K562 (cell line): Measurements from ENCODE around the gene ANKS1A. TPM values are rescaled to one million over a fixed set of nuclear protein-coding genes. Genes with fewer than 3 reads are reported as not detected.

ENCODE experiments used
- ATAC-seq: fragments of 200-7000 bp; cut with Tn5 transposase; 3 replicates; pipeline ENCODE4 v1.9.1; 2020; ENCODE audit warnings: moderate library complexity
- BruUV-seq: library from RNA; stranded (reverse); fragments of 400-500 nt; replicated peaks from 2 replicates; lab custom pipeline; 2021; lab: Mats Ljungman, UMichigan
- CTCF ChIA-PET: fragments of 300-600 bp; formaldehyde crosslinking; extraction: SDS; loops from one replicate; lab custom pipeline; 2021; ENCODE audit warnings: low intra/inter-chr PET ratio; lab: Yijun Ruan, JAX
- POLR2A ChIA-PET: fragments of 300-600, 350-650 bp; sonication (Branson Sonifier 250); formaldehyde crosslinking; extraction: SDS; loops from one replicate; lab custom pipeline; 2021; ENCODE audit warnings: antibody characterized with exemption, inconsistent platforms; lab: Yijun Ruan, JAX
- DNase-seq, 4 experiments: peaks; one replicate each; pipeline versions ENCODE4 v3.0.0 to v3.0.0-alpha.2; 2011 to 2018; ENCODE audit warnings: low spot score in 3 of 4, mixed read lengths in 3 of 4; ENCODE audit errors: extremely low read depth in 1 of 4
- FAIRE-seq: peaks from 2 replicates; lab custom pipeline; 2011; peaks lifted over from hg19 to GRCh38; lab: Jason Lieb, UNC
- H2AFZ ChIP-seq: 2 replicates; pipeline ENCODE4 v1.6.0; 2011; ENCODE audit warnings: low read depth, low read length, control low read depth, inconsistent platforms
- H3K27ac ChIP-seq: fragments of 200-600 bp; 3 replicates; pipeline ENCODE4 v1.8.0; 2011; ENCODE audit warnings: low read depth, mild to moderate bottlenecking, control low read depth, inconsistent platforms, low read length, moderate library complexity, mixed read lengths; ENCODE audit errors: extremely low read depth
- H3K27me3 ChIP-seq, 2 experiments: fragments of 300-600 bp in 1 of 2; 2 replicates in 1 of 2; 3 replicates in 1 of 2; pipeline versions ENCODE4 v1.6.0 to v1.8.0; 2011; ENCODE audit warnings: inconsistent platforms in 2 of 2, low read length in 2 of 2, mild to moderate bottlenecking in 1 of 2, mixed read lengths in 1 of 2, moderate library complexity in 1 of 2; ENCODE audit not compliant: control insufficient read depth in 2 of 2, insufficient read depth in 2 of 2
- H3K36me3 ChIP-seq: fragments of 300-600 bp; 3 replicates; pipeline ENCODE4 v1.8.0; 2011; ENCODE audit warnings: mild to moderate bottlenecking, low read length, inconsistent platforms; ENCODE audit not compliant: control insufficient read depth, insufficient read depth
- H3K4me1 ChIP-seq, 2 experiments: fragments of 200-600 bp in 1 of 2; replicated peaks in 1 of 2; 2 replicates in 1 of 2; 3 replicates in 1 of 2; pipeline versions ENCODE4 v1.5.1 to v1.8.0; 2011; ENCODE audit warnings: inconsistent platforms in 2 of 2, low read length in 2 of 2, mild to moderate bottlenecking in 1 of 2, mixed read lengths in 1 of 2, moderate library complexity in 1 of 2; ENCODE audit not compliant: control insufficient read depth in 2 of 2, insufficient read depth in 2 of 2
- H3K4me2 ChIP-seq: 2 replicates; pipeline ENCODE4 v1.6.1; 2011; ENCODE audit warnings: low read length, control low read depth, inconsistent platforms, mixed read lengths; ENCODE audit not compliant: insufficient read depth
- H3K4me3 ChIP-seq: fragments of 200-600 bp; sonication (generic), shearing (Covaris generic); 2 replicates; pipeline ENCODE4 v1.5.1; 2016; ENCODE audit warnings: control low read depth, inconsistent platforms
- H3K79me2 ChIP-seq: fragments of 200-600 bp; 3 replicates; pipeline ENCODE4 v1.8.0; 2011; ENCODE audit warnings: low read length, inconsistent platforms; ENCODE audit not compliant: control insufficient read depth, insufficient read depth
- H3K9ac ChIP-seq, 2 experiments: 2 replicates each; pipeline versions ENCODE4 v1.6.0 to v1.6.1; 2011; ENCODE audit warnings: low read depth in 2 of 2, low read length in 2 of 2, control low read depth in 1 of 2, inconsistent platforms in 1 of 2, mild to moderate bottlenecking in 1 of 2, mixed read lengths in 1 of 2; ENCODE audit not compliant: insufficient read depth in 1 of 2
- H3K9me1 ChIP-seq: one replicate; pipeline ENCODE4 v1.6.0; 2011; ENCODE audit warnings: inconsistent platforms, mild to moderate bottlenecking, low read length, moderate library complexity; ENCODE audit not compliant: control insufficient read depth, insufficient read depth
- H3K9me3 ChIP-seq: replicated peaks from 2 replicates; pipeline ENCODE4 v1.5.1; 2011; ENCODE audit warnings: low read depth, low read length, inconsistent platforms; ENCODE audit not compliant: control insufficient read depth, insufficient read depth
- H4K20me1 ChIP-seq: replicated peaks from 2 replicates; pipeline ENCODE4 v1.6.1; 2011; ENCODE audit warnings: low read length, inconsistent platforms, mixed read lengths; ENCODE audit not compliant: control insufficient read depth, insufficient read depth
- BACH1 ChIP-seq: fragments of 200-800 bp; sonication (Bioruptor generic); IDR thresholded peaks from 2 replicates; pipeline ENCODE4 v1.6.1; 2016; ENCODE audit warnings: missing genetic modification characterization, missing compliant biosample characterization
- HMGXB4 ChIP-seq: sonication (generic); formaldehyde crosslinking; IDR thresholded peaks from 2 replicates; pipeline ENCODE4 v1.8.1; 2023; ENCODE audit warnings: mild to moderate bottlenecking, missing genetic modification reagents
- IRF9 ChIP-seq: fragments of 450-650 bp; IDR thresholded peaks from 2 replicates; pipeline ENCODE4 v1.6.1; 2016; ENCODE audit warnings: missing biosample characterization, missing genetic modification characterization
- KLF6 ChIP-seq: fragments of 250-450 bp; sonication (Bioruptor Pico); IDR thresholded peaks from 2 replicates; pipeline ENCODE4 v1.4.0; 2020; ENCODE audit warnings: mild to moderate bottlenecking, moderate library complexity, borderline replicate concordance
- MEIS2 ChIP-seq: fragments of 450-650 bp; IDR thresholded peaks from 2 replicates; pipeline ENCODE4 v1.6.1; 2014; ENCODE audit warnings: mild to moderate bottlenecking; ENCODE audit not compliant: partially characterized antibody
- MTA1 ChIP-seq: fragments of 450-650 bp; IDR thresholded peaks from 2 replicates; pipeline ENCODE4 v1.6.1; 2017; ENCODE audit warnings: borderline replicate concordance
- NR2C2 ChIP-seq, 2 experiments: fragments of 200-800 bp in 1 of 2; sonication (Bioruptor generic) in 1 of 2; sonication (generic) in 1 of 2; formaldehyde crosslinking in 1 of 2; IDR thresholded peaks; 2 replicates each; pipeline versions ENCODE4 v1.6.1 to v1.8.0; 2016 to 2022; ENCODE audit warnings: mild to moderate bottlenecking in 1 of 2, missing compliant biosample characterization in 1 of 2, missing genetic modification characterization in 1 of 2, missing genetic modification reagents in 1 of 2
- STAT5B ChIP-seq: fragments of 250-450 bp; sonication (Bioruptor Pico); IDR thresholded peaks from 2 replicates; pipeline ENCODE4 v1.8.0; 2021; ENCODE audit warnings: mild to moderate bottlenecking, inconsistent platforms
- THAP7 ChIP-seq: fragments of 250-450 bp; sonication (Bioruptor Pico); IDR thresholded peaks from 2 replicates; pipeline ENCODE4 v1.5.0; 2021
- ZFP30 ChIP-seq: fragments of 250-450 bp; sonication (Bioruptor Pico); IDR thresholded peaks from 2 replicates; pipeline ENCODE4 v1.8.0; 2022; ENCODE audit warnings: moderate library complexity, mild to moderate bottlenecking, inconsistent platforms, borderline replicate concordance
- ZNF75A ChIP-seq: fragments of 450-650 bp; formaldehyde crosslinking; IDR thresholded peaks from 2 replicates; pipeline ENCODE4 v1.4.0; 2020; ENCODE audit warnings: mild to moderate bottlenecking
- ZSCAN29 ChIP-seq: fragments of 450-650 bp; IDR thresholded peaks from 2 replicates; pipeline ENCODE4 v1.6.1; 2017
- WGBS: fragments of 100-300 bp; shearing (Covaris generic); methylation state at CpG from one replicate; pipeline ENCODE4 v1.1.6; 2016; ENCODE audit warnings: low coverage, mixed read lengths; ENCODE audit not compliant: insufficient coverage; ENCODE audit errors: missing lambda C conversion rate; 5-methylcytosine and 5-hydroxymethylcytosine counted together
- in situ Hi-C: fragments of 300-500 bp; cut with MboI; formaldehyde crosslinking; loops from 4 replicates; pipeline ENCODE4 v1.15.0; 2018; ENCODE audit warnings: inconsistent platforms, mixed read lengths
- intact Hi-C: fragments of 100-400 bp; cut with micrococcal nuclease; formaldehyde crosslinking; loops from 2 replicates; pipeline ENCODE4 v1.14.2; 2022
- polyA plus RNA-seq, 8 experiments: library from polyadenylated mRNA; depleted of rRNA in 4 of 8; stranded (reverse) in 5 of 8; unstranded in 3 of 8; fragments of >200 nt; fragmentation: Nextera tagmentation in 2 of 8; fragmentation: Illumina TruSeq in 1 of 8; extraction: Ambion mirVana in 2 of 8; extraction: Trizol in 1 of 8; gene quantifications; 2 replicates each; pipeline versions ENCODE4 v1.2.1 to v1.2.3, GENCODE V29; 2011 to 2014; ENCODE audit warnings: inconsistent platforms in 1 of 8, missing spikeins in 1 of 8
- total RNA-seq, 7 experiments: library from RNA; depleted of rRNA in 6 of 7; stranded (reverse); fragments of >200 nt in 6 of 7; fragmentation: Illumina TruSeq in 2 of 7; extraction: Trizol in 2 of 7; gene quantifications; 2 replicates each; pipeline versions ENCODE4 v1.2.1 to v1.2.3, GENCODE V29; 2011 to 2021; ENCODE audit warnings: low replicate concordance in 1 of 7

ANKS1A gene
- total and polyA plus RNA-seq, 9 of the 15 experiments (the other 6 are each of a cell fraction or from before 2014, with no cell fraction given), result 1.1 to 13.8 (median 5.3) TPM

GRCh38 chr6:34860776-34861175, 28.3 kb upstream of the ANKS1A start:
- Histone ChIP-seq H3K27ac (no peak overlapping the region), H3K4me1 (peaks cover 4 to 29% of the 10 kb centered on the region in 2 experiments; a peak in 4 of 5 replicates), H2AFZ (no peak overlapping the region), H3K9me3 (no peaks in the 10 kb centered on the region)
- ATAC-seq, result no peak
- no peak for TF ChIP-seq ZFP30 (CRISPR knock-in tag)
- no peak for TF ChIP-seq THAP7 (CRISPR knock-in tag)
- no peak for TF ChIP-seq MTA1
- no peak for TF ChIP-seq KLF6
- TF ChIP-seq, all 486 proteins: peak for 0
- peaks cover 8% of the 10 kb centered on the region for H3K9me1 ChIP-seq
- intact Hi-C loops, result loop anchor here (5.0 kb wide), 1 partner anchor 68 kb away; the partner anchor contains the start of gene BLTP3A
- H3K79me2 ChIP-seq, result peaks cover 3% of the 10 kb centered on the region; the same call in 1 of the 3 replicates
- no peak for DNase-seq
- H3K36me3 ChIP-seq, result peaks cover 77% of the 10 kb centered on the region
- 41% methylated on average over 1 of the region's 1 CpG for WGBS
- H3K4me3 ChIP-seq, result no peak overlapping the region
- no peak overlapping the region for H3K4me2 ChIP-seq
- in situ Hi-C loops, result no loop called here
- FAIRE-seq, result no peak
- no peaks in the 10 kb centered on the region for H3K27me3 ChIP-seq
- no TSS peak for BruUV-seq
- POLR2A ChIA-PET, result interaction anchor here (0.6 to 1.6 kb wide), 4 partner anchors 9 to 622 kb away, joined by 3 to 5 read pairs (median 4); no protein-coding TSS in a partner anchor
- peaks cover 22% of the 10 kb centered on the region for H4K20me1 ChIP-seq
- H3K9ac ChIP-seq, result no peak overlapping the region
- CTCF ChIA-PET, result no interaction called here

- FAIRE-seq (no peak), DNase-seq (no peak), ATAC-seq (no peak)
- Histone ChIP-seq H3K79me2 (peaks cover 3% of the 10 kb centered on the region; the same call in 1 of the 3 replicates), H3K4me2 (no peak overlapping the region), H4K20me1 (peaks cover 11% of the 10 kb centered on the region), H3K27ac (no peak overlapping the region), H3K9me3 (no peaks in the 10 kb centered on the region), H3K9me1 (no peaks in the 10 kb centered on the region), H3K36me3 (peaks cover 64% of the 10 kb centered on the region), H2AFZ (no peak overlapping the region), H3K9ac (no peak overlapping the region), H3K27me3 (no peaks in the 10 kb centered on the region), H3K4me3 (no peak overlapping the region), H3K4me1 (peaks cover 4 to 28% of the 10 kb centered on the region in 2 experiments; a peak in 4 of 5 replicates)
- POLR2A ChIA-PET, result interaction anchor here (0.6 to 2.5 kb wide), 5 partner anchors 9 to 93 kb away, joined by 3 to 10 read pairs (median 4); partner anchors contain the start of gene TAF11
- 86% methylated on average over 4 of the region's 4 CpGs for WGBS
- in situ Hi-C loops, result no loop called here
- CTCF ChIA-PET, result no interaction called here
- intact Hi-C loops, result loop anchor here (5.0 kb wide), 1 partner anchor 72 kb away; the partner anchor contains the start of gene BLTP3A
- no TSS peak for BruUV-seq
- TF ChIP-seq IRF9 (tag) (no peak), BACH1 (tag) (no peak), ZSCAN29 (no peak), ZNF75A (CRISPR knock-in tag) (no peak), NR2C2 (CRISPR knock-in tag; IDR thresholded peaks at IDR 0.05) (no peak), NR2C2 (tag; IDR thresholded peaks at IDR 0.05) (no peak), MEIS2 (no peak), STAT5B (CRISPR knock-in tag) (no peak), HMGXB4 (CRISPR knock-in tag) (no peak)
Observed at GRCh38 chr6:34864007-34864406, 25.0 kb upstream of the ANKS1A start.
